Parathyroid adenoma (tissue), 2 donors: ENCODE measurements around the gene ITPK1.

Experiments
- H2AFZ ChIP-seq: fragments of 300-600 bp; sonication (generic); one replicate; pipeline ENCODE4 v1.7.0; 2017; ENCODE audit warnings: antibody characterized with exemption, mild to moderate bottlenecking
- H3K27ac ChIP-seq: fragments of 300-600 bp; sonication (generic); one replicate; pipeline ENCODE4 v1.7.0; 2017
- H3K27me3 ChIP-seq: fragments of 300-600 bp; sonication (generic); one replicate; pipeline ENCODE4 v1.7.0; 2017; ENCODE audit warnings: low read length; ENCODE audit not compliant: control insufficient read depth, insufficient read depth
- H3K36me3 ChIP-seq: fragments of 300-600 bp; sonication (generic); one replicate; pipeline ENCODE4 v1.7.0; 2017; ENCODE audit warnings: low read length; ENCODE audit not compliant: control insufficient read depth, insufficient read depth
- H3K4me1 ChIP-seq: fragments of 300-600 bp; sonication (generic); one replicate; pipeline ENCODE4 v1.7.0; 2017; ENCODE audit warnings: control low read depth
- H3K4me2 ChIP-seq: fragments of 300-600 bp; sonication (generic); one replicate; pipeline ENCODE4 v1.7.0; 2017; ENCODE audit warnings: low read length
- H3K4me3 ChIP-seq: fragments of 300-600 bp; sonication (generic); one replicate; pipeline ENCODE4 v1.7.0; 2017; ENCODE audit warnings: low read depth, low read length
- H3K79me2 ChIP-seq: fragments of 300-600 bp; sonication (generic); one replicate; pipeline ENCODE4 v1.7.0; 2017; ENCODE audit warnings: control low read depth
- H3K9ac ChIP-seq: fragments of 300-600 bp; sonication (generic); one replicate; pipeline ENCODE4 v1.7.0; 2017; ENCODE audit warnings: mild to moderate bottlenecking
- H3K9me3 ChIP-seq: fragments of 300-600 bp; sonication (generic); one replicate; pipeline ENCODE4 v1.7.0; 2017; ENCODE audit warnings: low read length; ENCODE audit not compliant: control insufficient read depth
- CTCF ChIP-seq: fragments of 300-600 bp; sonication (generic); IDR thresholded peaks from one replicate; pipeline ENCODE4 v1.7.0; 2017; ENCODE audit warnings: antibody characterized with exemption, mild to moderate bottlenecking
- donor health status: primary hyperparathyroidism.

ITPK1 gene

GRCh38 chr14:92956961-92957360 is 158.8 kb downstream of the ITPK1 start:
- no peaks in the 10 kb centered on the region for H3K36me3 ChIP-seq
- H3K4me2 ChIP-seq = no peak overlapping the region
- H3K4me1 ChIP-seq = no peaks in the 10 kb centered on the region
- H3K9ac ChIP-seq = no peak overlapping the region
- H2AFZ ChIP-seq = no peak overlapping the region
- no peaks in the 10 kb centered on the region for H3K9me3 ChIP-seq
- no peaks in the 10 kb centered on the region for H3K79me2 ChIP-seq
- TF ChIP-seq CTCF = no peak
- H3K4me3 ChIP-seq = no peak overlapping the region
- no peak overlapping the region for H3K27ac ChIP-seq
- no peaks in the 10 kb centered on the region for H3K27me3 ChIP-seq

- H3K4me1 ChIP-seq = peaks cover 3% of the 10 kb centered on the region
- no peaks in the 10 kb centered on the region for H3K36me3 ChIP-seq
- no peaks in the 10 kb centered on the region for H3K27me3 ChIP-seq
- H3K4me3 ChIP-seq = no peak overlapping the region
- H3K27ac ChIP-seq = no peak overlapping the region
- no peak overlapping the region for H3K9ac ChIP-seq
- H3K79me2 ChIP-seq = peaks cover 9% of the 10 kb centered on the region
- no peak overlapping the region for H3K4me2 ChIP-seq
- H2AFZ ChIP-seq = no peak overlapping the region
- no peak for TF ChIP-seq CTCF
- H3K9me3 ChIP-seq = no peaks in the 10 kb centered on the region
These were observed 160.3 kb downstream of the ITPK1 start for GRCh38 chr14:92955381-92955780.

GRCh38 chr14:92954933-92955332 is 160.8 kb downstream of the ITPK1 start:
- no peak overlapping the region for H3K9ac ChIP-seq
- no peak for TF ChIP-seq CTCF
- no peaks in the 10 kb centered on the region for H3K9me3 ChIP-seq
- H3K27me3 ChIP-seq = no peaks in the 10 kb centered on the region
- no peak overlapping the region for H3K27ac ChIP-seq
- no peak overlapping the region for H3K4me3 ChIP-seq
- H3K79me2 ChIP-seq = peaks cover 9% of the 10 kb centered on the region
- no peak overlapping the region for H2AFZ ChIP-seq
- no peak overlapping the region for H3K4me2 ChIP-seq
- H3K36me3 ChIP-seq = no peaks in the 10 kb centered on the region
- peaks cover 3% of the 10 kb centered on the region for H3K4me1 ChIP-seq

- no peak overlapping the region for H2AFZ ChIP-seq
- H3K4me2 ChIP-seq = no peak overlapping the region
- H3K9me3 ChIP-seq = no peaks in the 10 kb centered on the region
- peaks cover 3% of the 10 kb centered on the region for H3K4me1 ChIP-seq
- H3K79me2 ChIP-seq = peaks cover 9% of the 10 kb centered on the region
- no peak for TF ChIP-seq CTCF
- H3K27me3 ChIP-seq = no peaks in the 10 kb centered on the region
- H3K9ac ChIP-seq = no peak overlapping the region
- no peak overlapping the region for H3K27ac ChIP-seq
- H3K4me3 ChIP-seq = no peak overlapping the region
- no peaks in the 10 kb centered on the region for H3K36me3 ChIP-seq
These were observed 162.2 kb downstream of the ITPK1 start for GRCh38 chr14:92953526-92953925.

GRCh38 chr14:92952481-92953298 is 163.0 kb downstream of the ITPK1 start:
- Histone ChIP-seq H3K9me3 (no peaks in the 10 kb centered on the region), H3K27ac (no peak overlapping the region), H3K4me1 (peaks cover 3% of the 10 kb centered on the region), H2AFZ (no peak overlapping the region), H3K4me2 (no peak overlapping the region), H3K79me2 (peaks cover 9% of the 10 kb centered on the region), H3K27me3 (no peaks in the 10 kb centered on the region), H3K4me3 (no peak overlapping the region), H3K36me3 (no peaks in the 10 kb centered on the region), H3K9ac (no peak overlapping the region)
- TF ChIP-seq CTCF = no peak
